ENCODE results near the gene MRPL23. TPM values are rescaled to one million over a fixed set of nuclear protein-coding genes. Genes with fewer than 3 reads are reported as not detected.

The MRPL23 gene
- total and polyA plus RNA-seq, 4 donors, result 34.8 to 250 (median 107) TPM

DNA sequence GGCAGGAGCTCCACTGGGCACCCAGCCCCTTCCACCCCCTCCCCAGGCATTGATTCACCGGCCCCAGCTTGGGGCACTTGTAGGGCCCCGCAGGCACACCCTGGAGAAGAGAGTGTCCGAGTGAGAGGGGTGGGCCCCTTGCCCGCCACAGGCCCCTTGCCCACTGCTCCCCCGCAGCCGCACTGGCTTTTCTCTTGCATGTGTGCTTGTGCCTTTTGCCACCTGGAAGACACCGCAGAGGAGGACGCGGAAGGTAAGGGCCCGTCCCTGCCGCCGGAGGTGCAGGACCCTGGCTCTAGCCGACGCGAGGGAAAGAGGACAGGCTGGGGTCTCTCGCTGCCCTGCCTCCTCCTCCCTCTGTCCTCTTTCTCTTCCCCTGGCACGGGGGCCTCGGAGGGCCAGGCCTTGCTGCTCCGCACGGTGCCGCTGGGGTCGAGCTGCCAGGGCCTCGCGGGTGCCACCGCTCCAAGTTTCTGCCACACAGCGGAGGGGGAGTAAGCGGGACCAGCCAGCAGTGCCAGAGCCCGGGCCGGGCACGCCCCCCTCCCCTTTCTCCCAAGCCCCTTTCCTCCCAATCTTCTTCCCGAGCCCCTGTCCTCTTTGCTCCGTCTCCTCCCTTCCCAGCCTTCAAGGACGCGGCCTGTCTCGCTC, 18.1 kb upstream of the MRPL23 start:
- ATAC-seq (ENCODE audit: insufficient read depth, low FRiP score) (no peak), DNase-seq (no peak)
- Histone ChIP-seq H3K36me3 (ENCODE audit: control insufficient read depth in 4 of 4, insufficient read depth in 4 of 4, low read length in 4 of 4) (no peaks in the 10 kb centered on the region), H3K4me1 (ENCODE audit: control insufficient read depth in 5 of 5, insufficient read depth in 5 of 5, low read length in 5 of 5) (peaks cover 0 to 32% (median 5%) of the 10 kb centered on the region in 5 donors), H3K9me3 (ENCODE audit: control insufficient read depth in 4 of 4, insufficient read depth in 3 of 4, low read length in 3 of 4) (peaks cover 0 to 2% (median 0%) of the 10 kb centered on the region in 4 donors), H3K27ac (ENCODE audit: low read depth in 1 of 2, low read length in 1 of 2) (no peak overlapping the region), H3K27me3 (ENCODE audit: control insufficient read depth in 3 of 3, insufficient read depth in 3 of 3, low read length in 2 of 3) (no peaks in the 10 kb centered on the region), H3K9ac (ENCODE audit: insufficient read depth in 1 of 2, low read length in 2 of 2) (no peak overlapping the region), H3K4me3 (no peak overlapping the region)
- whole genome bisulfite sequencing, 2 donors, result 92 to 97% methylated on average over 34 to 35 of the region's 35 CpGs
- TF ChIP-seq CTCF (IDR thresholded peaks at IDR 0.05; ENCODE audit: control extremely low read depth, extremely low read depth), result no peak

- H3K4me1 ChIP-seq (ENCODE audit: control insufficient read depth in 5 of 5, insufficient read depth in 5 of 5, low read length in 5 of 5), result peaks cover 0 to 32% (median 5%) of the 10 kb centered on the region in 5 donors
- DNase-seq (no peak), ATAC-seq (ENCODE audit: insufficient read depth, low FRiP score) (no peak)
- H3K4me3 ChIP-seq, result no peak overlapping the region
- H3K9ac ChIP-seq (ENCODE audit: insufficient read depth in 1 of 2, low read length in 2 of 2), result no peak overlapping the region
- no peaks in the 10 kb centered on the region for H3K36me3 ChIP-seq (ENCODE audit: control insufficient read depth in 4 of 4, insufficient read depth in 4 of 4, low read length in 4 of 4)
- H3K27ac ChIP-seq (ENCODE audit: low read depth in 1 of 2, low read length in 1 of 2), result no peak overlapping the region
- no peaks in the 10 kb centered on the region for H3K27me3 ChIP-seq (ENCODE audit: control insufficient read depth in 3 of 3, insufficient read depth in 3 of 3, low read length in 2 of 3)
- 84 to 86% methylated on average over 25 of the region's 25 CpGs for WGBS, 2 donors
- no peak for TF ChIP-seq CTCF (IDR thresholded peaks at IDR 0.05; ENCODE audit: control extremely low read depth, extremely low read depth)
- H3K9me3 ChIP-seq (ENCODE audit: control insufficient read depth in 4 of 4, insufficient read depth in 3 of 4, low read length in 3 of 4), result peaks cover 0 to 2% (median 0%) of the 10 kb centered on the region in 4 donors
Measured at GRCh38 chr11:1929621-1930461, 17.3 kb upstream of the MRPL23 start.

DNA sequence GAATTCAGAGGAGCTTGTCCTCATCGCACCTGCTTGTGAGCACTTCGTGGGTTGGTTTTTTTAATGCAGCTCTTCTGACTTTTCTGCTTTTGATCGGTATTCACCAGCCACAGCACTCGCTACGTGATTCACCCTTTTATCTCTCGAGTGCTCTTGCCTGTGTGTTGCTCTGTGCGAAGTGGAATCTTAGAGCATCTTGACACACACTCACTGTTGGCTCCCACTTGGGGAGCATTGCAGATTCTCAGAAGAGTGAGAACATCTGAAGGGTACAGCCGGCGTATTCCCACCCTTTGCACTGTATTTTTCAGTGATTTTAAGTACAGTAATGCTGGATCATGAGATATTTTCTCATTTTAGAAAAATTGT, 16.7 kb upstream of the MRPL23 start:
- H3K36me3 ChIP-seq (ENCODE audit: control insufficient read depth in 4 of 4, insufficient read depth in 4 of 4, low read length in 4 of 4), result no peaks in the 10 kb centered on the region
- H3K9me3 ChIP-seq (ENCODE audit: control insufficient read depth in 4 of 4, insufficient read depth in 3 of 4, low read length in 3 of 4), result peaks cover 0 to 2% (median 0%) of the 10 kb centered on the region in 4 donors
- no peak overlapping the region for H3K27ac ChIP-seq (ENCODE audit: low read depth in 1 of 2, low read length in 1 of 2)
- TF ChIP-seq CTCF (IDR thresholded peaks at IDR 0.05; ENCODE audit: control extremely low read depth, extremely low read depth), result no peak
- no peak for DNase-seq
- H3K4me1 ChIP-seq (ENCODE audit: control insufficient read depth in 5 of 5, insufficient read depth in 5 of 5, low read length in 5 of 5), result peaks cover 0 to 32% (median 5%) of the 10 kb centered on the region in 5 donors
- H3K4me3 ChIP-seq, result no peak overlapping the region
- 76 to 82% methylated on average over 9 of the region's 9 CpGs for WGBS, 2 donors
- no peaks in the 10 kb centered on the region for H3K27me3 ChIP-seq (ENCODE audit: control insufficient read depth in 3 of 3, insufficient read depth in 3 of 3, low read length in 2 of 3)
- no peak overlapping the region for H3K9ac ChIP-seq (ENCODE audit: insufficient read depth in 1 of 2, low read length in 2 of 2)
- no peak for ATAC-seq (ENCODE audit: insufficient read depth, low FRiP score)

All from lung (tissue), 12 donors.